Vagina (tissue), 2 donors: Measurements from ENCODE around the gene RNU5B-1.

Experiments
- CTCF ChIP-seq, 3 experiments: fragments of 450-650 bp in 2 of 3; fragments of 200-600 bp in 1 of 3; sonication (generic) in 1 of 3; IDR thresholded peaks; one replicate each; pipeline ENCODE4 v1.5.1; 2017 to 2019; ENCODE audit warnings: antibody characterized with exemption in 3 of 3, mild to moderate bottlenecking in 2 of 3, moderate library complexity in 2 of 3
- POLR2A ChIP-seq, 2 donors: fragments of 450-650 bp; IDR thresholded peaks; one replicate each; pipeline ENCODE4 v1.6.1; 2017; ENCODE audit warnings: antibody characterized with exemption in 2 of 2, mild to moderate bottlenecking in 2 of 2, moderate library complexity in 2 of 2

DNA sequence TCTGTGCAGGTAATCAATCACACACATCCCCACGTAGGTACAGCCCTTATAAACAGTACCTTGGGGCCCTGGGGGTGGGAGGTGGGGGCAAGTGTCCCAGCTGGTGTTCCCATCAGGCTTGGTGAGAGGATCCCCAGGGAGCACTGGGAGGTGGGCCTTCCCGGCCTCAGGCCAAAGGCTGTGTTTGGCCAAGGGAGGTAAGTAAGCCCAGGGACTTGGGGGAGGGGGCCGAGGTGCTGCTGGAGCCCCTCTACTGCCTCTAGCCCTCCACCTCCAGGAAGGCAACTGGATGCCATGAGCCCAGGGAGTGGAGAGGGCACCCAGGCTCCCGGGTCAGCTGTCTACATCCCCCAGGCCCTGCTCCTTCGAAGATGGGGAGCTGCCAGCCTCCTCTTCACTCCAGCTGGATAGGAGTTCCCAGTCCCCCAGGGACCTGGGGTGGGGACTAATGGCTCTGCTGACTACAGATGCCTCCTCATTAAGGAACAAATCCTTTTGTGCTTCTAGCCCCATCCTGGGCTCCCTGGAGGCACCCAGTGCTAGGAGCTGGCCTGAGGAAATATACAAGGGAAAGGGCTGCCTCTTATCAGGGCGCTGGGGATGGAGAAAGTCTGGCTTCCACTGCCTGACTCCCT lies 33.1 kb downstream of the RNU5B-1 start:
- TF ChIP-seq POLR2A (IDR thresholded peaks at IDR 0.05): no peak
- TF ChIP-seq CTCF (IDR thresholded peaks at IDR 0.05): no peak
